Measurements from ENCODE around the gene HPCAL1. TPM values are rescaled to one million over a fixed set of nuclear protein-coding genes. Genes with fewer than 3 reads are reported as not detected.
A peak's percentile ranks its signal among the peaks of the same experiment; 100 is the strongest.

HPCAL1 gene
- total and polyA plus RNA-seq, 12 donors, result 17.4 to 118 (median 61.3) TPM

DNA sequence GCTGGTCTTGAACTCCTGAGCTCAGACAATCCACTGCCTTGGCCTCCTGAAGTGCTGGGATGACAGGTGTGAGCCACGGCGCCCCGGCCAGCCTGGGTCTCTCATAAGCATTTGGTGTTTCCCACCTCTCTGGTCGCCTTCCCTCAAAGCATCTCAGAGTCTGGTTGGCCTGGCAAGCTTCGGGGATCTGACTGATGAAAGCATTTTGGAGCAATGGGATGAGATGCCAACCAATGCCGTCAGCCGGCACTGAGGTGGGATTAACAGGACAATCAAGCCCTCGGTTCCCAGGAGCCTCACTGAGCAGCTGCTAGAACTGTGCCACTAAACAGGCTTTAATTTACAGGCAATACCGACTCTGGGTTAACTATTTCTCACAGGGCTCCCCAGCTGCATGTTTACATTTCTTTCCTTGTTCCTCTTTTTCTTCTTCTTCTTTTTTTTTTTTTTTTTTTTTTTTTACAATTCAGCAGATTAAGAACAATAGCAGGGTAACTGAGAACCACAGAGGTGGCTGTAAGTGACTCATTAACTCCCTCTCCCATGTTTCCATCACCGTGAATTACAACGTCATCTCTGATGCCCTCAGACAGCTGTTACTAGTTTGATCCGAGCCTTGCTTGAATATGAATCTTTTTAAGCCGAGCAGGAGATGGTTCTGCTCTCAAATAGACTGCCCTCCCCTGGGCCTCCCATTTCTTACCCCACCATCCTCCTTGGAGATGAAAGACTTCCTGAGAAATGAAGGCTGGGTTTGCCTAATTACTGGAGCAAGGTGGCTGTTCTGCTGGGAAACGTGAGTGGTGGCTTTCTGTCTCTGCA lies 107.5 kb downstream of the HPCAL1 start:
- TF ChIP-seq POLR2A (IDR thresholded peaks at IDR 0.05), result no peak
- TF ChIP-seq CTCF (IDR thresholded peaks at IDR 0.05), result no peak
- Histone ChIP-seq H3K4me1 (replicated peaks in 1 of 2) (peaks cover 31 to 41% of the 10 kb centered on the region in 2 donors), H3K9me3 (replicated peaks in 1 of 3) (no peaks in the 10 kb centered on the region), H3K27me3 (no peaks in the 10 kb centered on the region), H3K36me3 (replicated peaks in 1 of 2) (no peaks in the 10 kb centered on the region), H3K4me3 (no peak overlapping the region), H3K27ac (peak overlapping the region in 1 of 5 donors; percentile 33)
- intact Hi-C loops (cut with DNase I), result loop anchor here (5.0 kb wide), 4 partner anchors 143 to 288 kb away; partner anchors contain the start of gene RRM2 (in 1 of the 2)
- 70 to 87% (median 76%) methylated on average over 13 to 14 of the region's 14 CpGs for WGBS, 4 donors
- DNase-seq, result no peak

GRCh38 chr2:10410823-10411437 lies 108.2 kb downstream of the HPCAL1 start:
- intact Hi-C loops (cut with DNase I), result loop anchor here (5.0 kb wide), 4 partner anchors 144 to 289 kb away; partner anchors contain the start of gene RRM2 (in 1 of the 2)
- 80 to 85% (median 82%) methylated on average over 9 to 13 of the region's 13 CpGs for WGBS, 4 donors
- Histone ChIP-seq H3K27ac (peak overlapping the region in 1 of 5 donors; percentile 33), H3K4me1 (replicated peaks in 1 of 2) (peaks cover 25 to 34% of the 10 kb centered on the region in 2 donors), H3K4me3 (no peak overlapping the region), H3K27me3 (no peaks in the 10 kb centered on the region), H3K36me3 (replicated peaks in 1 of 2) (no peaks in the 10 kb centered on the region), H3K9me3 (replicated peaks in 1 of 3) (no peaks in the 10 kb centered on the region)
- TF ChIP-seq CTCF (IDR thresholded peaks at IDR 0.05), result no peak
- no peak for TF ChIP-seq POLR2A (IDR thresholded peaks at IDR 0.05)
- no peak for DNase-seq

DNA sequence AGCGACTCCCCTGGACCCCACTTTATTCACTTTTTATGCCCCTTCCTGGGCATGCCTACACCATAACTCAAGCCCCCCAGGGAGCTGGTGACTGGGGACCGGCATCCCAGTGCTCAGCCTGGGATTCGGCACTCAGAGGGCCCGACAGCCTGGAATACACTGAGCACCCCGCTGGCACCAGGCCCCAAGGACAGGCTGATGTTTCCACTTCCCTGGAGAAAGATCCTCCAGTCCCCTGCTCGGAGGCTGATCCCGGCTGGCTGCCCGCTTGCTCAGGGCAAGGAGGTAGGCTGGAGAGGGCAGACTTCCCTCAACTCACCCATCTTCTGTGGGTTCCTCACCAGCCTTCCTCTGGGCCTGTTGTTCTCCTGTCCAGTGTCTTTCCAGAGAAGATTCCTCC lies 108.9 kb downstream of the HPCAL1 start:
- Histone ChIP-seq H3K27ac (no peak overlapping the region), H3K4me3 (no peak overlapping the region), H3K4me1 (replicated peaks in 1 of 2) (peaks cover 19 to 27% of the 10 kb centered on the region in 2 donors), H3K9me3 (replicated peaks in 1 of 3) (no peaks in the 10 kb centered on the region), H3K36me3 (replicated peaks in 1 of 2) (no peaks in the 10 kb centered on the region), H3K27me3 (no peaks in the 10 kb centered on the region)
- DNase-seq, result peak in 3 of 7 donors; percentile 56 to 64 (median 59)
- TF ChIP-seq POLR2A (IDR thresholded peaks at IDR 0.05) (no peak), CTCF (IDR thresholded peaks at IDR 0.05) (no peak)
- intact Hi-C loops (cut with DNase I), result loop anchor here (5.0 kb wide), 4 partner anchors 144 to 289 kb away; partner anchors contain the start of gene RRM2 (in 1 of the 2)
- 65 to 88% (median 70%) methylated on average over 3 to 8 of the region's 8 CpGs for WGBS, 4 donors

DNA sequence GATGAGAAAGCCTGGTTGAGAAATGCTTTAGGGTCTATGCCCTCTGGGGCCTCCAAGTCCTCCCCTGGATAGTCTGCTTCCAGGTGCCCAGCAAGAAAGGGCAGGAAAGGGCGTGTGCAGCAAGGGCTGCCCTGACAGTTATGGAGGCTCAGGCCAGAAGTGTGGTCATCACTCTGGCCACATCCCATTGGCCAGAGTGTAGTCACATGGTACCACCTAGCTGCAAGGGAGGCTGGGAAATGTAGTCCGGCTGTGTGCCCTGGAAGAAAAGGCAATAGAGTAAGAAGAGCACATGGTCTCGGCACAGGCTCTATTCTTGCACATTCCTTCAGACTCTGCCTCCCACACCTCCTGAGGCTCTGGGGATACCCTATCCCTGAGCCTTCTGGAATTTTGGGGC lies 109.7 kb downstream of the HPCAL1 start:
- H3K27me3 ChIP-seq, result no peaks in the 10 kb centered on the region
- no peak overlapping the region for H3K4me3 ChIP-seq
- TF ChIP-seq CTCF (IDR thresholded peaks at IDR 0.05), result no peak
- TF ChIP-seq POLR2A (IDR thresholded peaks at IDR 0.05), result no peak
- no peak overlapping the region for H3K27ac ChIP-seq
- no peaks in the 10 kb centered on the region for H3K9me3 ChIP-seq (replicated peaks in 1 of 3)
- intact Hi-C loops (cut with DNase I), result loop anchor here (5.0 kb wide), 4 partner anchors 145 to 290 kb away; partner anchors contain the start of gene RRM2 (in 1 of the 2)
- DNase-seq, result no peak
- H3K36me3 ChIP-seq (replicated peaks in 1 of 2), result no peaks in the 10 kb centered on the region
- H3K4me1 ChIP-seq (replicated peaks in 1 of 2), result peaks cover 19% of the 10 kb centered on the region in 2 donors
- 92 to 98% (median 95%) methylated on average over 3 of the region's 3 CpGs for WGBS, 4 donors

All from adrenal gland (tissue), 12 donors.